Astrocyte (in vitro differentiated cells and primary cell): ENCODE measurements around the gene GALNS.

ENCODE experiments used
- EZH2 ChIP-seq: IDR thresholded peaks from 2 replicates; pipeline ENCODE4 v1.6.1; 2012; ENCODE audit warnings: mild to moderate bottlenecking, low read length, inconsistent platforms; ENCODE audit not compliant: insufficient read depth
- TF ChIP-seq, protein P1 (sequence below): IDR thresholded peaks from 2 replicates; pipeline ENCODE4 v1.5.1; 2011; ENCODE audit warnings: low read depth, mild to moderate bottlenecking, inconsistent platforms, low read length, moderate library complexity; ENCODE audit not compliant: insufficient read depth

DNA sequence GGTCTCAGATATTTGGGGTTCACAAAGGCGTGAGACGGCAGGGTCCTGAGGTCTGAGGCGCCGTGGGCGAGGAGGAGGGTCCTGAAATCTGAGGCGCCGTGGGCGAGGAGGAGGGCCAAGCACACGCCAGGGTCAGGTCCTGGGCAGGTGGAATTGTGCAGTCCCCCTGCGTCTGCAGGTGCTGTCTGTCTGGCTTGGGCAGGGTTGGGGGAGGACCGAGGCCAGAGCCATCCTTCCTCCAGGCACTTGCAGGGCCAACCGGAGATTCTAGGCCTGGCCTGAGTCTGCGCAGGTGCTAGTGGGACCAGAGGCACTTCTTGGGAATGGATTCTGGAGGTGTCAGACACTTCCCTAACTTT lies 42.6 kb downstream of the GALNS start:
- TF ChIP-seq, protein P1, sequence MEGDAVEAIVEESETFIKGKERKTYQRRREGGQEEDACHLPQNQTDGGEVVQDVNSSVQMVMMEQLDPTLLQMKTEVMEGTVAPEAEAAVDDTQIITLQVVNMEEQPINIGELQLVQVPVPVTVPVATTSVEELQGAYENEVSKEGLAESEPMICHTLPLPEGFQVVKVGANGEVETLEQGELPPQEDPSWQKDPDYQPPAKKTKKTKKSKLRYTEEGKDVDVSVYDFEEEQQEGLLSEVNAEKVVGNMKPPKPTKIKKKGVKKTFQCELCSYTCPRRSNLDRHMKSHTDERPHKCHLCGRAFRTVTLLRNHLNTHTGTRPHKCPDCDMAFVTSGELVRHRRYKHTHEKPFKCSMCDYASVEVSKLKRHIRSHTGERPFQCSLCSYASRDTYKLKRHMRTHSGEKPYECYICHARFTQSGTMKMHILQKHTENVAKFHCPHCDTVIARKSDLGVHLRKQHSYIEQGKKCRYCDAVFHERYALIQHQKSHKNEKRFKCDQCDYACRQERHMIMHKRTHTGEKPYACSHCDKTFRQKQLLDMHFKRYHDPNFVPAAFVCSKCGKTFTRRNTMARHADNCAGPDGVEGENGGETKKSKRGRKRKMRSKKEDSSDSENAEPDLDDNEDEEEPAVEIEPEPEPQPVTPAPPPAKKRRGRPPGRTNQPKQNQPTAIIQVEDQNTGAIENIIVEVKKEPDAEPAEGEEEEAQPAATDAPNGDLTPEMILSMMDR: no peak
- TF ChIP-seq EZH2: no peak
